HUES48 (cell line): ENCODE data around the gene PRKX.
"Not testable (repeated sequence)": the region's sequence is repeated elsewhere in the genome, so short reads cannot be mapped to it uniquely, and the experiment has no call there.

ENCODE experiments used
- H3K27ac ChIP-seq: one replicate; pipeline ENCODE4 v1.7.0; 2013; ENCODE audit warnings: low read depth, low read length, inconsistent platforms
- H3K27me3 ChIP-seq: 2 replicates; pipeline ENCODE4 v1.6.1; 2013; ENCODE audit warnings: mild to moderate bottlenecking, low read length; ENCODE audit not compliant: control insufficient read depth, insufficient read depth
- H3K36me3 ChIP-seq: 2 replicates; pipeline ENCODE4 v1.6.1; 2013; ENCODE audit warnings: low read length; ENCODE audit not compliant: control insufficient read depth, insufficient read depth
- H3K4me1 ChIP-seq: 2 replicates; pipeline ENCODE4 v1.6.1; 2013; ENCODE audit warnings: mild to moderate bottlenecking, low read length; ENCODE audit not compliant: control insufficient read depth, insufficient read depth
- H3K4me3 ChIP-seq: 2 replicates; pipeline ENCODE4 v1.5.1; 2013; ENCODE audit warnings: mild to moderate bottlenecking, low read depth, low read length
- H3K9ac ChIP-seq: 2 replicates; pipeline ENCODE4 v1.6.1; 2013; ENCODE audit warnings: mild to moderate bottlenecking, low read depth, low read length, moderate library complexity
- H3K9me3 ChIP-seq: 2 replicates; pipeline ENCODE4 v1.6.1; 2013; ENCODE audit warnings: low read length; ENCODE audit not compliant: control insufficient read depth, insufficient read depth

The PRKX gene

DNA sequence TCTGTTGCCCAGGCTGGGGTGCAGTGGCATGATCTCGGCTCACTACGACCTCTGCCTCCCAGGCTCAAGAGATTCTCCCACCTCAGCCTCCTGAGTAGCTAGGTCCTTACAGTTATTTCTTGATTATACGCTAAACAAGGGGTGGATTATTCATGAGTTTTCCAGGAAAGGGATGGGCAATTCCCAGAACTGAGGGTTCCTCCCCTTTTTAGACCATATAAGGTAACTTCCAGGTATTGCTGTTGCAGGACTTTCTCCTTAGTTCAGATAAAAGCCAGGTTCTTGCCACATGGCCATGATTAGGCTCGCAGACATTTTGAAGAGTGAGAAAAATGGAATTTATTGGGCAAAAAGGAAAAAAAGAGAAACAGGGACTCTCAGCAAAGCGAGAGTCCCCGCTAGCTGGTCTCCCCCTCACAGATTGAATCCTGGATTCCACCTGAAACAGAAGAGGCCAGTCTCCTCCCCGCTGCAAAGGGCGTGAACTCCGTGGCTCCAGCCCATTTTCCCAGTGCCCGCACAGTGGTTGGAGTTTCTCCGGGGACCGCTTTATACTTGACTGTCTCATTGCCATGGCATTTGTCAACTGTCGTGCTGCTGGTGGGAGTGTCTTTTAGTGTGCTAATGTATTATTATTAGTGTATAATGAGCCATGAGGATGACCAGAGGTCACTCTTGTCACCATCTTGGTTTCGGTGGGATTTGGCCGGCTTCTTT lies 19.0 kb upstream of the PRKX start:
- H3K9me3 ChIP-seq, H3K36me3 ChIP-seq, H3K4me3 ChIP-seq, H3K9ac ChIP-seq, H3K27ac ChIP-seq, H3K4me1 ChIP-seq, H3K27me3 ChIP-seq: not testable (repeated sequence)

DNA sequence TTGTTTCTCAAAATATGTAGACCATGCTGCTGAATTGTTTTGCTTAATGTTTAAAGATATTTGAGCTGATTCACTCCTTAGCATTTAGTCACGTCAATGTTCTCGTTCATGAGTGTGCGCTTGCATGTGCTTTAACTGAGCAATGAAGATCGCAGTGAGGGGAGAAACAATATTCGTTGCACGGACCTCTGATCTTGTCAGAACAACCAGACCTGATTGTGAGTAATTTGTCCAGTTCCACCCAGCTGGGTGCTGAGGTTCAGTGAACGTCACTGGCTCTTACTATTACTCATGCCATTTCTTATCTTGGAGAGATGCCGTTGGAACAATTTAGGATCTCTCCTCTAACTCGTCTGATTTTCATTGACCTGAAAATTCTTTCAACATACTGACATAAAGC lies 15.0 kb upstream of the PRKX start:
- Histone ChIP-seq H3K9me3 (no peaks in the 10 kb centered on the region), H3K36me3 (no peaks in the 10 kb centered on the region), H3K4me1 (peaks cover 6% of the 10 kb centered on the region; the same call in 1 of the 2 replicates), H3K27me3 (no peaks in the 10 kb centered on the region), H3K27ac (no peak overlapping the region), H3K9ac (no peak overlapping the region), H3K4me3 (no peak overlapping the region)

DNA sequence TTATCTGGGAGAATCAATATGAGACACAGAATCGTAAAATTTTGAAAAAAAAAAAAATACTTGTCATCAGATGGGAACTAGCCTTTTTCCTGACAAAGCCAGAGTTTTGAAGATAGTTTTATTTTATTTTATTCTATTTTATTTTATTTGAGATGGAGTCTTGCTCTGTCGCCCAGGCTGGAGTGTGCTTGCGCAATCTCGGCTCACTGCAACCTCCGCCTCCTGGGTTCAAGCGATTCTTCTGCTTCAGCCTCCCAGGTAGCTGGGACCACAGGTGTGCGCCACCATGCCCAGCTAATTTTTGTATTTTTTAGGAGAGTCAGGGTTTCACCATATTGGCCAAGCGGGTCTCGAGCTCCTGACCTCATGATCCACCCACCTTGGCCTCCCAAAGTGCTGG lies 10.0 kb upstream of the PRKX start:
- not testable (repeated sequence) for H3K4me3 ChIP-seq, H3K27ac ChIP-seq, H3K27me3 ChIP-seq, H3K9me3 ChIP-seq, H3K36me3 ChIP-seq, H3K9ac ChIP-seq, H3K4me1 ChIP-seq

DNA sequence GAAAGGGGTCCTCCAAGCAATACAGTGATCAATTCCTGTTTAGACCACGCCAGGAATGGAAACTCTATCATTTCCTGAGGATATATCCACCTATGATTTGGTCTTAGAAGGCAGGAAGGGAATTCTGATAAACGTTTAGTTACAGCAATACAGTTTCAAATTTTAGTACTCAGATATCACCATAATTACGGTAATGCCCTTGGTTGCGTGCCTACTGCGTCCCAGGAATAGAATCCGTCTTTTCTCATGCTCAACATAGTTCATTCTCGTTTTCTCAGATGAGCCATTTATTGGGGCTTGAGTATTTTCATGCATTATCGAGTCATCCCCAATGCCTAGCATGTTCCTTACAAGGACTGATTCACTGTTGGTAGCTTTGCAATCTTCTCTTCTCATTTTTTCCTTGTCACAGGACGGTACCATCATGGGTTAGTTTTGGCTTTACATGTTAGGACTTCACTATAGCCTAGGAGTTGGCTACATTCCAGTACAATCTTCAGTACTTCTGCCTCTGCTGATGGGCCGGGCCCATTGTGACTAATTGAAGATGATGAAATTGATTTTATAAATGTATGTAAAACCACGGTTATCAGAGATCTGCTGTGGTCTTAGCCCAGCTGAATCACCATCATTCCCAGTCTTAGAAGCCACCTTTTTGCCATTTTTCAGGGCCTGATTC lies 4.4 kb upstream of the PRKX start:
- Histone ChIP-seq H3K4me1 (peaks cover 8% of the 10 kb centered on the region; the same call in 1 of the 2 replicates), H3K27ac (no peak overlapping the region), H3K9me3 (no peaks in the 10 kb centered on the region), H3K9ac (no peak overlapping the region), H3K27me3 (peaks cover 9% of the 10 kb centered on the region; the same call in 1 of the 2 replicates), H3K4me3 (no peak overlapping the region), H3K36me3 (no peaks in the 10 kb centered on the region)

DNA sequence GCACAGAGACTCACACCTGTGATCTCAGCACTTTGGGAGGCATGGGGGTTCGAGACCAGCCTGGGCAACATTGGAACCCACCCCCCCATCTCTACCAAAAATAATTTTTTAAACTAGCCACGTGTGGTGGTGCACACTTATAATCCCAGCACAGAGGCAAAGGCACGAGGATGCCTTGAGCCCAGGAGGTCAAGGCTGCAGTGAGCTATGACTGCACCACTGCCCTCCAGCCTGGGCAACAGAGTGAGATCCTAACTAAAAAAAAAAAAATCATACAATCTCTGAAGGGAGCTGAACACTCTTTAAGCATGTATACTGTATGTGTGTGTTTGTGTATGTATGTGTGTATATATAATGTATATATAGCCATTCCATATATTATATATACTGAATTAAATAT lies 2.5 kb upstream of the PRKX start:
- no peak overlapping the region for H3K4me3 ChIP-seq
- H3K27ac ChIP-seq, result no peak overlapping the region
- H3K4me1 ChIP-seq, result peaks cover 21% of the 10 kb centered on the region
- H3K27me3 ChIP-seq, result peaks cover 22% of the 10 kb centered on the region
- no peaks in the 10 kb centered on the region for H3K36me3 ChIP-seq
- no peak overlapping the region for H3K9ac ChIP-seq
- no peaks in the 10 kb centered on the region for H3K9me3 ChIP-seq

DNA sequence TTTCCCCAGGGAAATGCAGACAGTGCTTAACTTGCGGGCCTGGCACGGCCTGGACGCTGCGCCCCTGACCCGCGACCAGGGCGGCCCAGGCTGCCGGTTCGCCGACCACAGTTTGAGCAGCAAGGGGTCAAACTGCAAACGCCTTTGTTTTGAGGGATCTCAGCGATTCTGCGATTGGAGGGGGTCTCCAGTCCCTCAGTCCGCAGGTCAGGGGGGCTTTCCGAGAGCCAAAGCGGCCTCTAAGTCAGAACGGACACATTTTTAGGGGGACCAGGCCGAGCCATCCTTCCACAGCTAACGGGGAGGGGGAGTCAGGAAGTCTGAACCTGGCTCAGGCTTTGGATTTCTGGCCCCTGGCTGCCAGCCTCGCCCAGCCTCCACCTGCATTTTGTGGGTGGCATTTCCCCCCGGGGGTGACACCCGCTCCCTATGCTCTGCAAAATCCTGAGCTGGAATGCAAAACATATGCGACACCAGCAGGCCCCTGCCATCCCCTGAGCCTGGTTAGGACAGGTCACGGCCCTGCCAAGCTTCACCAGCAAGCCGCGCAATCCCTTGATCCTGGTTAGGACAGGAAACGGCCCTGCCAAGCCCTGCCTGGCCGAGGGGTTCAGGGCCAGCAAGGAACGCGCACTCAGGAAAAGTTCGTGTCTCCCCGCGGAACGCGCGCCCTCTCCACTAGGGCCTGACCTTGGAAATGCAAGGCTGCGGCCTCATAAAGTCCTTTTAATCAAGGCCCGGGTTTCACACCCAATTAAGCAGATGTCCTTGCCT lies 1.4 kb upstream of the PRKX start:
- H3K4me3 ChIP-seq, result peak overlapping the region; percentile 82
- H3K36me3 ChIP-seq, H3K9ac ChIP-seq, H3K27ac ChIP-seq, H3K9me3 ChIP-seq: not testable (repeated sequence)
- H3K4me1 ChIP-seq, result peaks cover 23% of the 10 kb centered on the region
- H3K27me3 ChIP-seq, result peaks cover 22% of the 10 kb centered on the region

DNA sequence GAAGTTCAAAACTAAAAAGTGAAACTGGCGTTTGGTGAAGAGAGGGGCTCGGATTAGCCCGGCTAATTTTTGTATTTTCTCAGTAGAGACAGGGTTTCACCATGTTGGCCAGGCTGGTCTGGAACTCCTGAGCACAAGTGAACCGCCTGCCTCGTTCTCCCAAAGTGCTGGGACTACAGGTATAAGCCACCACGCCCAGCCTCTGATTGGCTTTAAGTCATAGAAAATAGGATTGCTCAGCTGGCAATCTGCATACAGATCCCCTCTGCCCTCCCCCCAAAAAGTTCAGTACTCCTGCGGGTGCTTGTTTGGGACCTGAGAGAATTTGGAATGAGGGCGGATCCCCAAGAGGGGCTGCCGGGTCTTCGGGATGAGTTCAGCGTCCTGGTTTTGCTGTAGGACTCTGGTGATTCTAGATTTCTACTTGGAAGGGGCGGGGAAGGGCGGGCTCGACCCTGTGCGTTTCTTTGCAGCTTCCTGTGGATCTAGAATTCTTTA lies 537 bp upstream of the PRKX start:
- Histone ChIP-seq H3K9ac (no peak overlapping the region), H3K27ac (no peak overlapping the region), H3K27me3 (peaks cover 22% of the 10 kb centered on the region), H3K9me3 (no peaks in the 10 kb centered on the region), H3K36me3 (no peaks in the 10 kb centered on the region), H3K4me1 (peaks cover 23% of the 10 kb centered on the region), H3K4me3 (peak overlapping the region; percentile 82)

DNA sequence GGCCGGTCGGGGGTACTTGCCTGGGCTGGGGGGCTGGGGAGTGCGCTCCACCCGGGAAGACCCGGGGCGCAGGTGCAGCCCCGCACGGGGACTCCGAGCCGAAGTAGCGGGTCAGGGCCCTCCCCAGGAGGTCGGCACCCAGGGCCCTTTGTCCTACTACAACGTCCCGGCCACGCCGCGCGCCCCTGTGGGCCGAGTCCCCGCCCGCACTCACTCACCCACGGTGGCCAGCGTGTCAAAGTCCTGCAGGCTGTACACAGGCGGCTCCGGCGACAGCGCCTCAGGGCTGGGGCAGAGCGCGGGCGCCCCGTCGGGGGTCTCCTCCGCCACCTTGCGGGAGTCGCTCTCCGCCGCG lies 602 bp downstream of the PRKX start:
- H3K4me1 ChIP-seq, result peaks cover 23% of the 10 kb centered on the region
- H3K27ac ChIP-seq, result no peak overlapping the region
- peak overlapping the region; percentile 60 for H3K9ac ChIP-seq
- no peaks in the 10 kb centered on the region for H3K9me3 ChIP-seq
- H3K36me3 ChIP-seq, result no peaks in the 10 kb centered on the region
- H3K4me3 ChIP-seq, result peak overlapping the region; percentile 82
- peaks cover 22% of the 10 kb centered on the region for H3K27me3 ChIP-seq

DNA sequence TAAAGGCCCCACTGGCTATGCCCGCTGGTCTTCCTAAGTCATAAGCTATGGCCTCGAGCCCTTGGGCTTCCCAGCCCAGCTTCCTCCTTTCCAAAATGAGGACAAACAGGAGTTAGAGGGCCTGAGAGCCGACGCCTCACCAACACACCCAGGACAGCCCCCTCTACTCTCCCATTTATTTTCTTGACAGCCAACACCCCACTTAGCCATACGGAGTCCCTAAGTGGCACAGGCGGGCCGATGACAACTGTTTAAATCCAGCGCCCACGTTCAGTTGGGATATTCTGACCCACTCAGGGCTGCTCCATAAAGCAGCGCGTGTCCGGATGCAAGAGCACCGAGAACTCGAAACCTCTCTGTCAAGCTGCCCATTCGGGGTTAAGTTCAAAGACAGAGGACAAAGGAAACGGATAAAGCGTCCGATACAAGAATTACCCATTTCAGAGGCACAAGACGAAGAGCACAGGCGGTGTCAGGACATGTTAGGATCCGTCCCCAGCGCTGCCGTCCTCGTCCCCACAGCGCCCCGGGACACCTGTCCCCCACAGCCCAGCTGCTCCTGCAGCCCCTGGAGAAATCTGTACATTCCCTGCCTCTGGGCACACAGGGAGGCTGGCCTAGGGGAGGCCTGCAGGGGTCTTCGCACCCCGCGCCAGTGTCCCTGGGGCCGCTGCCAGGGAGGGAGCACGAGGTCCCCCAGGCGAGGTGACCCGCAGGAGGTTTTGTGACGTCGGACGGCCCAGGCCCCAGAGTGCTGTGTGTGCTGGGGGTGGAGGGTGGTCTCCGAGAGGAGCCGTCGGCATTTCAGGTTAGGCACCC lies 1.2 kb downstream of the PRKX start:
- no peaks in the 10 kb centered on the region for H3K9me3 ChIP-seq
- peaks cover 22% of the 10 kb centered on the region for H3K27me3 ChIP-seq
- no peak overlapping the region for H3K27ac ChIP-seq
- H3K4me1 ChIP-seq, result peaks cover 23% of the 10 kb centered on the region
- H3K4me3 ChIP-seq, result peak overlapping the region; percentile 82
- peak overlapping the region; percentile 60; the same call in 1 of the 2 replicates for H3K9ac ChIP-seq
- H3K36me3 ChIP-seq, result no peaks in the 10 kb centered on the region

DNA sequence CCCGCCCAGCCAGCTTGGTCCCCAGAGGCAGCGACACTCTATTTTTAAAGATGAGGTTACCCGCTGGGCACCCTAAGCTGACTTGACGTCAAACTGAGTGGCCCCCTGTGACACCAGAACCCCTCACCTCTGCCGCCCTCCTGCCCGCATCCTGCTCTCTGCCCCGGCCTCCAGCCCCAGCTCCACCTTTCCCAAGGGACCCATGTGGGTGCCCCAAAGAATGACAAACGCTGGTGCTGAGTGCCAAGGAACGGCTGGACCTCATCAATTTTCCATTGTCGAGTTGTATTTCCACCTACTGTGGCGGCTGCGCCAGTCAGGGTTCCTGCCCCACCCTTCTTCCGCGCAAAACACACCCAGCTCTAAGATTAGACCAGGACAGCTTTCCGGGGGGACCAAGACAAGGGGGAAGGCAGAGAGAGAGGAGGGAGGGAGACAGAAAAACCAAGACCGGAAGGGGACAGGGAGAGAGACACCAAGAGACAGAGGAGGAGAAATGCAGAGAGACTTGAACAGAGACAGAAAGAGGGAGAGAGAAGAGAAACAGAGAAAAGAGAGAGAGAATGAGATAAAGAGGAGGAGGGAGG lies 2.0 kb downstream of the PRKX start:
- Histone ChIP-seq H3K4me1 (peaks cover 23% of the 10 kb centered on the region), H3K4me3 (peak overlapping the region; percentile 82), H3K27ac (no peak overlapping the region), H3K27me3 (peaks cover 22% of the 10 kb centered on the region), H3K9ac (no peak overlapping the region), H3K36me3 (0 out of 2 replicates have a peak, but pooled peaks cover 3% of the 10 kb centered on the region), H3K9me3 (no peaks in the 10 kb centered on the region)
